ENCODE results near the gene RPL37A.

RPL37A gene

GRCh38 chr2:216536734-216537210, 38.1 kb downstream of the RPL37A start:
- Histone ChIP-seq H3K27me3 (ENCODE audit: control insufficient read depth, insufficient read depth, low read length) (no peaks in the 10 kb centered on the region), H3K9ac (ENCODE audit: low read depth, low read length) (no peak overlapping the region), H3K4me1 (ENCODE audit: control insufficient read depth, insufficient read depth, low read length) (no peaks in the 10 kb centered on the region)

GRCh38 chr2:216537366-216537765, 38.7 kb downstream of the RPL37A start:
- Histone ChIP-seq H3K9me3 (ENCODE audit: control insufficient read depth, insufficient read depth, low read length) (no peaks in the 10 kb centered on the region), H3K27ac (ENCODE audit: low read depth, low read length) (no peak overlapping the region), H3K27me3 (ENCODE audit: control insufficient read depth, insufficient read depth, low read length) (no peaks in the 10 kb centered on the region), H3K36me3 (ENCODE audit: control insufficient read depth, insufficient read depth, low read length) (no peaks in the 10 kb centered on the region), H3K4me1 (ENCODE audit: control insufficient read depth, insufficient read depth, low read length) (no peaks in the 10 kb centered on the region), H3K4me3 (ENCODE audit: low read depth, low read length) (no peak overlapping the region), H3K9ac (ENCODE audit: low read depth, low read length) (no peak overlapping the region)

More at GRCh38 chr2:216536734-216537210, 38.1 kb downstream of the RPL37A start:
- no peak overlapping the region for H3K27ac ChIP-seq (ENCODE audit: low read depth, low read length)
- H3K9me3 ChIP-seq (ENCODE audit: control insufficient read depth, insufficient read depth, low read length) = no peaks in the 10 kb centered on the region
- H3K4me3 ChIP-seq (ENCODE audit: low read depth, low read length) = no peak overlapping the region
- no peaks in the 10 kb centered on the region for H3K36me3 ChIP-seq (ENCODE audit: control insufficient read depth, insufficient read depth, low read length)

GRCh38 chr2:216538538-216538937, 39.9 kb downstream of the RPL37A start:
- Histone ChIP-seq H3K27me3 (ENCODE audit: control insufficient read depth, insufficient read depth, low read length) (no peaks in the 10 kb centered on the region), H3K4me3 (ENCODE audit: low read depth, low read length) (no peak overlapping the region), H3K4me1 (ENCODE audit: control insufficient read depth, insufficient read depth, low read length) (no peaks in the 10 kb centered on the region), H3K27ac (ENCODE audit: low read depth, low read length) (no peak overlapping the region), H3K9ac (ENCODE audit: low read depth, low read length) (no peak overlapping the region), H3K9me3 (ENCODE audit: control insufficient read depth, insufficient read depth, low read length) (no peaks in the 10 kb centered on the region), H3K36me3 (ENCODE audit: control insufficient read depth, insufficient read depth, low read length) (no peaks in the 10 kb centered on the region)

- Histone ChIP-seq H3K9me3 (ENCODE audit: control insufficient read depth, insufficient read depth, low read length) (no peaks in the 10 kb centered on the region), H3K36me3 (ENCODE audit: control insufficient read depth, insufficient read depth, low read length) (no peaks in the 10 kb centered on the region), H3K27me3 (ENCODE audit: control insufficient read depth, insufficient read depth, low read length) (no peaks in the 10 kb centered on the region), H3K9ac (ENCODE audit: low read depth, low read length) (no peak overlapping the region), H3K4me1 (ENCODE audit: control insufficient read depth, insufficient read depth, low read length) (no peaks in the 10 kb centered on the region), H3K4me3 (ENCODE audit: low read depth, low read length) (no peak overlapping the region), H3K27ac (ENCODE audit: low read depth, low read length) (no peak overlapping the region)
These were observed 40.5 kb downstream of the RPL37A start for GRCh38 chr2:216539120-216539519.

- H3K4me3 ChIP-seq (ENCODE audit: low read depth, low read length) = no peak overlapping the region
- no peak overlapping the region for H3K9ac ChIP-seq (ENCODE audit: low read depth, low read length)
- no peak overlapping the region for H3K27ac ChIP-seq (ENCODE audit: low read depth, low read length)
- H3K4me1 ChIP-seq (ENCODE audit: control insufficient read depth, insufficient read depth, low read length) = no peaks in the 10 kb centered on the region
- no peaks in the 10 kb centered on the region for H3K27me3 ChIP-seq (ENCODE audit: control insufficient read depth, insufficient read depth, low read length)
- H3K9me3 ChIP-seq (ENCODE audit: control insufficient read depth, insufficient read depth, low read length) = no peaks in the 10 kb centered on the region
- no peaks in the 10 kb centered on the region for H3K36me3 ChIP-seq (ENCODE audit: control insufficient read depth, insufficient read depth, low read length)
These were observed 41.2 kb downstream of the RPL37A start for GRCh38 chr2:216539791-216540241.

- Histone ChIP-seq H3K4me1 (ENCODE audit: control insufficient read depth, insufficient read depth, low read length) (no peaks in the 10 kb centered on the region), H3K4me3 (ENCODE audit: low read depth, low read length) (no peak overlapping the region), H3K9me3 (ENCODE audit: control insufficient read depth, insufficient read depth, low read length) (no peaks in the 10 kb centered on the region), H3K9ac (ENCODE audit: low read depth, low read length) (no peak overlapping the region), H3K36me3 (ENCODE audit: control insufficient read depth, insufficient read depth, low read length) (no peaks in the 10 kb centered on the region), H3K27ac (ENCODE audit: low read depth, low read length) (no peak overlapping the region), H3K27me3 (ENCODE audit: control insufficient read depth, insufficient read depth, low read length) (no peaks in the 10 kb centered on the region)
These were observed 42.3 kb downstream of the RPL37A start for GRCh38 chr2:216540920-216541319.

- Histone ChIP-seq H3K36me3 (ENCODE audit: control insufficient read depth, insufficient read depth, low read length) (no peaks in the 10 kb centered on the region), H3K9me3 (ENCODE audit: control insufficient read depth, insufficient read depth, low read length) (no peaks in the 10 kb centered on the region), H3K27ac (ENCODE audit: low read depth, low read length) (no peak overlapping the region), H3K27me3 (ENCODE audit: control insufficient read depth, insufficient read depth, low read length) (no peaks in the 10 kb centered on the region), H3K9ac (ENCODE audit: low read depth, low read length) (no peak overlapping the region), H3K4me3 (ENCODE audit: low read depth, low read length) (no peak overlapping the region), H3K4me1 (ENCODE audit: control insufficient read depth, insufficient read depth, low read length) (no peaks in the 10 kb centered on the region)
These were observed 42.9 kb downstream of the RPL37A start for GRCh38 chr2:216541505-216541904.

GRCh38 chr2:216545359-216545758, 46.7 kb downstream of the RPL37A start:
- Histone ChIP-seq H3K9ac (ENCODE audit: low read depth, low read length) (no peak overlapping the region), H3K36me3 (ENCODE audit: control insufficient read depth, insufficient read depth, low read length) (no peaks in the 10 kb centered on the region), H3K9me3 (ENCODE audit: control insufficient read depth, insufficient read depth, low read length) (no peaks in the 10 kb centered on the region), H3K27me3 (ENCODE audit: control insufficient read depth, insufficient read depth, low read length) (no peaks in the 10 kb centered on the region), H3K27ac (ENCODE audit: low read depth, low read length) (no peak overlapping the region), H3K4me3 (ENCODE audit: low read depth, low read length) (no peak overlapping the region), H3K4me1 (ENCODE audit: control insufficient read depth, insufficient read depth, low read length) (no peaks in the 10 kb centered on the region)

- Histone ChIP-seq H3K27me3 (ENCODE audit: control insufficient read depth, insufficient read depth, low read length) (no peaks in the 10 kb centered on the region), H3K4me3 (ENCODE audit: low read depth, low read length) (no peak overlapping the region), H3K9me3 (ENCODE audit: control insufficient read depth, insufficient read depth, low read length) (no peaks in the 10 kb centered on the region), H3K4me1 (ENCODE audit: control insufficient read depth, insufficient read depth, low read length) (no peaks in the 10 kb centered on the region), H3K36me3 (ENCODE audit: control insufficient read depth, insufficient read depth, low read length) (no peaks in the 10 kb centered on the region), H3K27ac (ENCODE audit: low read depth, low read length) (no peak overlapping the region), H3K9ac (ENCODE audit: low read depth, low read length) (no peak overlapping the region)
These were observed 47.6 kb downstream of the RPL37A start for GRCh38 chr2:216546241-216546640.

GRCh38 chr2:216546641-216547403, 48.2 kb downstream of the RPL37A start:
- H3K36me3 ChIP-seq (ENCODE audit: control insufficient read depth, insufficient read depth, low read length) = no peaks in the 10 kb centered on the region
- H3K27ac ChIP-seq (ENCODE audit: low read depth, low read length) = no peak overlapping the region
- no peaks in the 10 kb centered on the region for H3K27me3 ChIP-seq (ENCODE audit: control insufficient read depth, insufficient read depth, low read length)
- H3K4me3 ChIP-seq (ENCODE audit: low read depth, low read length) = no peak overlapping the region
- H3K9ac ChIP-seq (ENCODE audit: low read depth, low read length) = no peak overlapping the region
- H3K4me1 ChIP-seq (ENCODE audit: control insufficient read depth, insufficient read depth, low read length) = no peaks in the 10 kb centered on the region
- H3K9me3 ChIP-seq (ENCODE audit: control insufficient read depth, insufficient read depth, low read length) = no peaks in the 10 kb centered on the region

GRCh38 chr2:216548901-216549331, 50.3 kb downstream of the RPL37A start:
- Histone ChIP-seq H3K36me3 (ENCODE audit: control insufficient read depth, insufficient read depth, low read length) (no peaks in the 10 kb centered on the region), H3K4me1 (ENCODE audit: control insufficient read depth, insufficient read depth, low read length) (peaks cover 12% of the 10 kb centered on the region), H3K9me3 (ENCODE audit: control insufficient read depth, insufficient read depth, low read length) (no peaks in the 10 kb centered on the region), H3K9ac (ENCODE audit: low read depth, low read length) (no peak overlapping the region), H3K4me3 (ENCODE audit: low read depth, low read length) (no peak overlapping the region), H3K27me3 (ENCODE audit: control insufficient read depth, insufficient read depth, low read length) (no peaks in the 10 kb centered on the region), H3K27ac (ENCODE audit: low read depth, low read length) (no peak overlapping the region)

All from HUES48 (cell line).